Upper lobe of left lung (tissue), 6 donors: ENCODE measurements around the gene CEP85L. TPM values are rescaled to one million over a fixed set of nuclear protein-coding genes. Genes with fewer than 3 reads are reported as not detected.

ENCODE experiments used
- ATAC-seq, 2 donors: fragments of 200-7000 bp; cut with Tn5 transposase; one replicate each; pipeline ENCODE4 v1.9.1; 2022; ENCODE audit warnings: mild to moderate bottlenecking in 2 of 2, moderate library complexity in 2 of 2; ENCODE audit not compliant: low FRiP score in 2 of 2
- DNase-seq, 2 donors: peaks; one replicate each; pipeline ENCODE4 v3.0.0-alpha.2; 2019 to 2020
- H3K27ac ChIP-seq, 4 donors: fragments of 200-600 bp; sonication (generic); one replicate each; pipeline ENCODE4 v1.5.1; 2016 to 2019
- H3K27me3 ChIP-seq, 4 donors: fragments of 200-600 bp; sonication (generic); one replicate each; pipeline ENCODE4 v1.5.1; 2017 to 2019
- H3K36me3 ChIP-seq, 4 donors: fragments of 200-600 bp; sonication (generic); one replicate each; pipeline ENCODE4 v1.5.1; 2016 to 2019
- H3K4me1 ChIP-seq, 4 donors: fragments of 200-600 bp; sonication (generic); one replicate each; pipeline ENCODE4 v1.5.1; 2018 to 2019
- H3K4me3 ChIP-seq, 4 donors: fragments of 200-600 bp; sonication (generic); one replicate each; pipeline ENCODE4 v1.5.1; 2017 to 2019; ENCODE audit warnings: mild to moderate bottlenecking in 2 of 4, moderate library complexity in 1 of 4
- H3K9me3 ChIP-seq, 4 donors: fragments of 200-600 bp; sonication (generic); one replicate each; pipeline ENCODE4 v1.5.1; 2018 to 2019
- CTCF ChIP-seq, 6 experiments: fragments of 450-650 bp in 4 of 6; fragments of 200-600 bp in 2 of 6; sonication (generic) in 2 of 6; IDR thresholded peaks; one replicate each; pipeline ENCODE4 v1.5.1; 2016 to 2019; ENCODE audit warnings: antibody characterized with exemption in 6 of 6
- EP300 ChIP-seq, 4 donors: sonication (generic); formaldehyde crosslinking; IDR thresholded peaks; one replicate each; pipeline ENCODE4 v1.5.1; 2017; ENCODE audit warnings: antibody characterized with exemption in 4 of 4, control low read depth in 2 of 4
- POLR2A ChIP-seq, 4 donors: fragments of 450-650 bp; IDR thresholded peaks; one replicate each; pipeline ENCODE4 v1.5.1; 2016 to 2017; ENCODE audit warnings: antibody characterized with exemption in 4 of 4, mild to moderate bottlenecking in 2 of 4
- POLR2AphosphoS5 ChIP-seq, 2 donors: sonication (generic); formaldehyde crosslinking; IDR thresholded peaks; one replicate each; pipeline ENCODE4 v1.5.1; 2017; ENCODE audit warnings: antibody characterized with exemption in 2 of 2
- WGBS, 2 donors: methylation state at CpG; one replicate each; pipeline ENCODE4 v1.1.5; 2017 to 2018; 5-methylcytosine and 5-hydroxymethylcytosine counted together
- total RNA-seq, 6 donors: library from RNA; depleted of rRNA in 4 of 6; stranded (reverse); fragments of >200 nt in 4 of 6; gene quantifications; one replicate each; pipeline versions ENCODE4 v1.1.0 to v1.2.1, GENCODE V29; 2016 to 2021
- donor health status: DM: no; HTN: no; CAD: no; lungs with moderate emphysema.
- donor health status: DM: no; HTN: yes; CAD: no; lungs with severe emphysema.

Gene CEP85L
- total RNA-seq, 6 donors from 2014 or later, result 7.5 to 22.0 (median 13.0) TPM

GRCh38 chr6:118627724-118628123 is 23.7 kb downstream of the CEP85L start:
- no peak for TF ChIP-seq POLR2AphosphoS5 (IDR thresholded peaks at IDR 0.05)
- TF ChIP-seq POLR2A (IDR thresholded peaks at IDR 0.05), result no peak
- no peak for TF ChIP-seq CTCF (IDR thresholded peaks at IDR 0.05)
- no peak for TF ChIP-seq EP300 (IDR thresholded peaks at IDR 0.05)
- no peak overlapping the region for H3K27ac ChIP-seq
- no peak overlapping the region for H3K4me3 ChIP-seq
- DNase-seq (no peak), ATAC-seq (no peak)
- WGBS, 2 donors, result 95 to 96% methylated on average over 3 of the region's 3 CpGs
- H3K27me3 ChIP-seq, result no peaks in the 10 kb centered on the region
- peaks cover 0 to 4% (median 0%) of the 10 kb centered on the region in 4 donors for H3K9me3 ChIP-seq
- peaks cover 0 to 5% (median 0%) of the 10 kb centered on the region in 4 donors for H3K36me3 ChIP-seq
- H3K4me1 ChIP-seq, result no peaks in the 10 kb centered on the region

GRCh38 chr6:118625833-118626232 is 25.6 kb downstream of the CEP85L start:
- WGBS, 2 donors, result 95 to 100% methylated on average over 2 to 4 of the region's 4 CpGs
- no peak for ATAC-seq
- Histone ChIP-seq H3K27me3 (no peaks in the 10 kb centered on the region), H3K9me3 (peaks cover 0 to 4% (median 0%) of the 10 kb centered on the region in 4 donors), H3K36me3 (peaks cover 0 to 4% (median 0%) of the 10 kb centered on the region in 4 donors), H3K4me1 (no peaks in the 10 kb centered on the region), H3K4me3 (no peak overlapping the region), H3K27ac (no peak overlapping the region)
- DNase-seq, result no peak
- TF ChIP-seq POLR2AphosphoS5 (IDR thresholded peaks at IDR 0.05) (no peak), EP300 (IDR thresholded peaks at IDR 0.05) (no peak), CTCF (IDR thresholded peaks at IDR 0.05) (no peak), POLR2A (IDR thresholded peaks at IDR 0.05) (no peak)

GRCh38 chr6:118621799-118622470 is 29.5 kb downstream of the CEP85L start:
- Histone ChIP-seq H3K4me1 (peaks cover 0 to 11% (median 5%) of the 10 kb centered on the region in 4 donors), H3K27me3 (no peaks in the 10 kb centered on the region), H3K9me3 (peaks cover 0 to 4% (median 0%) of the 10 kb centered on the region in 4 donors), H3K27ac (no peak overlapping the region), H3K4me3 (no peak overlapping the region), H3K36me3 (no peaks in the 10 kb centered on the region)
- DNase-seq, result no peak
- no peak for ATAC-seq
- TF ChIP-seq POLR2A (IDR thresholded peaks at IDR 0.05) (no peak), EP300 (IDR thresholded peaks at IDR 0.05) (no peak), CTCF (IDR thresholded peaks at IDR 0.05) (no peak), POLR2AphosphoS5 (IDR thresholded peaks at IDR 0.05) (no peak)
- WGBS, 2 donors, result 92 to 93% methylated on average over 7 of the region's 7 CpGs

- H3K9me3 ChIP-seq, result no peaks in the 10 kb centered on the region
- TF ChIP-seq POLR2A (IDR thresholded peaks at IDR 0.05) (no peak), CTCF (IDR thresholded peaks at IDR 0.05) (no peak)
- H3K4me1 ChIP-seq, result peaks cover 0 to 11% (median 5%) of the 10 kb centered on the region in 4 donors
- no peaks in the 10 kb centered on the region for H3K27me3 ChIP-seq
- no peaks in the 10 kb centered on the region for H3K36me3 ChIP-seq
- 86 to 91% methylated on average over 4 of the region's 4 CpGs for WGBS, 2 donors
- ATAC-seq (no peak), DNase-seq (no peak)
- no peak overlapping the region for H3K27ac ChIP-seq
- H3K4me3 ChIP-seq, result no peak overlapping the region
These were observed 31.2 kb downstream of the CEP85L start for GRCh38 chr6:118620202-118620601.
